HepG2 (cell line): ENCODE data around the gene FFAR4. TPM values are rescaled to one million over a fixed set of nuclear protein-coding genes. Genes with fewer than 3 reads are reported as not detected.

ENCODE experiments used
- DNMT3B ChIP-seq: conservative IDR thresholded peaks from 2 replicates; pipeline ENCODE4 v1.6.1; 2016; ENCODE audit warnings: missing biosample characterization, control low read depth
- DRAP1 ChIP-seq: IDR thresholded peaks from 2 replicates; pipeline ENCODE4 v1.6.1; 2016; ENCODE audit warnings: missing genetic modification reagents, missing compliant biosample characterization
- ELF3 ChIP-seq: IDR thresholded peaks from 2 replicates; pipeline ENCODE4 v1.6.1; 2016; ENCODE audit warnings: missing genetic modification reagents, missing compliant biosample characterization
- ELF4 ChIP-seq: sonication (generic); formaldehyde crosslinking; IDR thresholded peaks from 2 replicates; pipeline ENCODE4 v1.5.0; 2020; ENCODE audit warnings: missing genetic modification reagents, mild to moderate bottlenecking, moderate library complexity, borderline replicate concordance
- EP300 ChIP-seq, 3 experiments: sonication (generic) in 1 of 3; formaldehyde crosslinking in 1 of 3; IDR thresholded peaks; 2 replicates each; pipeline versions ENCODE4 v1.5.1 to v1.6.1; 2011 to 2020; ENCODE audit warnings: low read depth in 2 of 3, low read length in 2 of 3, borderline replicate concordance in 1 of 3, improper control_type of control experiment in 1 of 3, mild to moderate bottlenecking in 1 of 3, missing genetic modification reagents in 1 of 3, moderate library complexity in 1 of 3
- FOXP1 ChIP-seq, 2 experiments: fragments of 450-650 bp in 1 of 2; IDR thresholded peaks; 2 replicates each; pipeline ENCODE4 v1.6.1; 2017 to 2018; ENCODE audit warnings: antibody characterized with exemption in 1 of 2
- GFI1 ChIP-seq: sonication (generic); formaldehyde crosslinking; IDR thresholded peaks from 2 replicates; pipeline ENCODE4 v1.5.0; 2020; ENCODE audit warnings: missing genetic modification reagents, mild to moderate bottlenecking, borderline replicate concordance
- KDM4B ChIP-seq: sonication (generic); formaldehyde crosslinking; IDR thresholded peaks from 2 replicates; pipeline ENCODE4 v1.4.0; 2020; ENCODE audit warnings: missing genetic modification reagents
- KLF15 ChIP-seq: sonication (generic); formaldehyde crosslinking; IDR thresholded peaks from 2 replicates; pipeline ENCODE4 v1.8.1; 2023; ENCODE audit warnings: borderline replicate concordance, mild to moderate bottlenecking, inconsistent platforms, missing genetic modification reagents, mixed read lengths
- KMT2A ChIP-seq: sonication (generic); formaldehyde crosslinking; IDR thresholded peaks from 2 replicates; pipeline ENCODE4 v1.4.0; 2020; ENCODE audit warnings: missing genetic modification reagents
- PPARG ChIP-seq: conservative IDR thresholded peaks from 2 replicates; pipeline ENCODE4 v1.6.1; 2016; ENCODE audit warnings: missing biosample characterization, missing genetic modification reagents
- RBFOX2 ChIP-seq: fragments of 200-400 bp; formaldehyde crosslinking; IDR thresholded peaks from 2 replicates; pipeline ENCODE4 v1.6.1; 2017; ENCODE audit warnings: low read depth, mild to moderate bottlenecking, low read length
- SAP130 ChIP-seq: IDR thresholded peaks from 2 replicates; pipeline ENCODE4 v1.6.1; 2016; ENCODE audit warnings: low read depth
- SATB2 ChIP-seq: sonication (generic); formaldehyde crosslinking; IDR thresholded peaks from 2 replicates; pipeline ENCODE4 v1.5.0; 2020; ENCODE audit warnings: missing genetic modification reagents
- SOX13 ChIP-seq, 3 experiments: fragments of 450-650 bp in 1 of 3; sonication (generic) in 1 of 3; formaldehyde crosslinking in 1 of 3; IDR thresholded peaks in 2 of 3; conservative IDR thresholded peaks in 1 of 3; 2 replicates each; pipeline versions ENCODE4 v1.5.0 to v1.6.1; 2016 to 2020; ENCODE audit warnings: antibody characterized with exemption in 1 of 3, mild to moderate bottlenecking in 1 of 3, missing compliant biosample characterization in 1 of 3, missing genetic modification reagents in 1 of 3, moderate library complexity in 1 of 3
- SOX5 ChIP-seq: IDR thresholded peaks from 2 replicates; pipeline ENCODE4 v1.6.1; 2016; ENCODE audit warnings: borderline replicate concordance
- STAG1 ChIP-seq: sonication (generic); formaldehyde crosslinking; IDR thresholded peaks from 2 replicates; pipeline ENCODE4 v1.4.0; 2020; ENCODE audit warnings: missing genetic modification reagents
- ZBTB7B ChIP-seq: sonication (generic); formaldehyde crosslinking; IDR thresholded peaks from 2 replicates; pipeline ENCODE4 v1.4.0; 2020; ENCODE audit warnings: missing genetic modification reagents
- ZNF335 ChIP-seq: sonication (generic); formaldehyde crosslinking; IDR thresholded peaks from 2 replicates; pipeline ENCODE4 v1.4.0; 2020; ENCODE audit warnings: missing genetic modification reagents
- polyA plus RNA-seq, 8 experiments: library from polyadenylated mRNA; depleted of rRNA in 3 of 8; stranded (reverse) in 7 of 8; unstranded in 1 of 8; fragments of >200 nt; fragmentation: Illumina TruSeq in 4 of 8; extraction: Trizol in 4 of 8; gene quantifications; 2 replicates each; pipeline versions ENCODE4 v1.2.1 to v1.2.3, GENCODE V29; 2011 to 2016; ENCODE audit warnings: low read depth in 4 of 8, missing spikeins in 1 of 8, mixed read lengths in 1 of 8; ENCODE audit not compliant: insufficient read depth in 1 of 8
- total RNA-seq, 5 experiments: library from RNA; depleted of rRNA; stranded (reverse); fragments of >200 nt; fragmentation: Illumina TruSeq; extraction: Trizol; gene quantifications; 2 replicates each; pipeline ENCODE4 v1.2.3, GENCODE V29; 2016; ENCODE audit warnings: low read depth in 1 of 5
- TF ChIP-seq, protein P1 (sequence below): IDR thresholded peaks from 2 replicates; pipeline ENCODE4 v1.6.1; 2016; ENCODE audit warnings: low read depth, missing genetic modification reagents, missing compliant biosample characterization

The FFAR4 gene
- total and polyA plus RNA-seq, 2 of the 13 experiments (the other 11 are each of a cell fraction or from before 2014, with no cell fraction given), result 0.09 TPM; not detected in 1

DNA sequence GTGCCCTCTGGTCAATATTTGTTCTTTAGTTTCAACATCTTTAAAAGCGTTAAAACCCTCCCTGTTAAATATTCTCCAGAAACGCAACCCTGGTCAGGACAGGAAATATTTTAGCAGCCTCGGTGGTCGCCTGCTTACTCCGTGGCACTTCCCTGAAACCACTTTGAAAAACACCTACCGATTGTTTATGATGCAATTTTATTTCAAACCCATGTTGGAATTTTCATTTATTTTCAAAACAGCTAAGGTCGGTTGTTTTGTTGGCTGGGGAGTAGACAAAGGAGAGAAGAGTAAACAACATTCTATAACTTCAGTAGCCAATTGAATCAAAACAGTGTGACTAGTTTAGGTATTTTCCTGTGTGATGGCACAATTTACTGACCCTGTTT is 35.3 kb downstream of the FFAR4 start (continued):
- TF ChIP-seq, protein P1, sequence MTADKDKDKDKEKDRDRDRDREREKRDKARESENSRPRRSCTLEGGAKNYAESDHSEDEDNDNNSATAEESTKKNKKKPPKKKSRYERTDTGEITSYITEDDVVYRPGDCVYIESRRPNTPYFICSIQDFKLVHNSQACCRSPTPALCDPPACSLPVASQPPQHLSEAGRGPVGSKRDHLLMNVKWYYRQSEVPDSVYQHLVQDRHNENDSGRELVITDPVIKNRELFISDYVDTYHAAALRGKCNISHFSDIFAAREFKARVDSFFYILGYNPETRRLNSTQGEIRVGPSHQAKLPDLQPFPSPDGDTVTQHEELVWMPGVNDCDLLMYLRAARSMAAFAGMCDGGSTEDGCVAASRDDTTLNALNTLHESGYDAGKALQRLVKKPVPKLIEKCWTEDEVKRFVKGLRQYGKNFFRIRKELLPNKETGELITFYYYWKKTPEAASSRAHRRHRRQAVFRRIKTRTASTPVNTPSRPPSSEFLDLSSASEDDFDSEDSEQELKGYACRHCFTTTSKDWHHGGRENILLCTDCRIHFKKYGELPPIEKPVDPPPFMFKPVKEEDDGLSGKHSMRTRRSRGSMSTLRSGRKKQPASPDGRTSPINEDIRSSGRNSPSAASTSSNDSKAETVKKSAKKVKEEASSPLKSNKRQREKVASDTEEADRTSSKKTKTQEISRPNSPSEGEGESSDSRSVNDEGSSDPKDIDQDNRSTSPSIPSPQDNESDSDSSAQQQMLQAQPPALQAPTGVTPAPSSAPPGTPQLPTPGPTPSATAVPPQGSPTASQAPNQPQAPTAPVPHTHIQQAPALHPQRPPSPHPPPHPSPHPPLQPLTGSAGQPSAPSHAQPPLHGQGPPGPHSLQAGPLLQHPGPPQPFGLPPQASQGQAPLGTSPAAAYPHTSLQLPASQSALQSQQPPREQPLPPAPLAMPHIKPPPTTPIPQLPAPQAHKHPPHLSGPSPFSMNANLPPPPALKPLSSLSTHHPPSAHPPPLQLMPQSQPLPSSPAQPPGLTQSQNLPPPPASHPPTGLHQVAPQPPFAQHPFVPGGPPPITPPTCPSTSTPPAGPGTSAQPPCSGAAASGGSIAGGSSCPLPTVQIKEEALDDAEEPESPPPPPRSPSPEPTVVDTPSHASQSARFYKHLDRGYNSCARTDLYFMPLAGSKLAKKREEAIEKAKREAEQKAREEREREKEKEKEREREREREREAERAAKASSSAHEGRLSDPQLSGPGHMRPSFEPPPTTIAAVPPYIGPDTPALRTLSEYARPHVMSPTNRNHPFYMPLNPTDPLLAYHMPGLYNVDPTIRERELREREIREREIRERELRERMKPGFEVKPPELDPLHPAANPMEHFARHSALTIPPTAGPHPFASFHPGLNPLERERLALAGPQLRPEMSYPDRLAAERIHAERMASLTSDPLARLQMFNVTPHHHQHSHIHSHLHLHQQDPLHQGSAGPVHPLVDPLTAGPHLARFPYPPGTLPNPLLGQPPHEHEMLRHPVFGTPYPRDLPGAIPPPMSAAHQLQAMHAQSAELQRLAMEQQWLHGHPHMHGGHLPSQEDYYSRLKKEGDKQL (CRISPR knock-in tag), result peak; percentile 27; the same call in 1 of the 2 replicates
- TF ChIP-seq SAP130 (peak; percentile 7; the same call in 1 of the 2 replicates), RBFOX2 (no peak), KMT2A (CRISPR knock-in tag) (no peak), EP300 (IDR thresholded peaks at IDR 0.05; ENCODE audit: low read depth in 2 of 2, low read length in 2 of 2) (peak in 1 of 2 experiments; percentile 76; a peak in 2 of 4 replicates), EP300 (CRISPR knock-in tag; IDR thresholded peaks at IDR 0.05; ENCODE audit: borderline replicate concordance) (no peak), FOXP1 (IDR thresholded peaks at IDR 0.05) (no peak), FOXP1 (CRISPR knock-in tag; IDR thresholded peaks at IDR 0.05) (peak; percentile 58; the same call in 1 of the 2 replicates), SATB2 (CRISPR knock-in tag) (peak; percentile 38; the same call in 1 of the 2 replicates), ELF3 (peak; percentile 41; the same call in 1 of the 2 replicates), ZNF335 (peak; percentile 86; the same call in 1 of the 2 replicates), KLF15 (CRISPR knock-in tag) (no peak), KDM4B (CRISPR knock-in tag) (0 out of 2 replicates have a peak, but pooled peaks have one; percentile 32), ZBTB7B (CRISPR knock-in tag) (0 out of 2 replicates have a peak, but pooled peaks have one; percentile 30), SOX5 (CRISPR knock-in tag) (peak; percentile 63), ELF4 (peak; percentile 61; the same call in 1 of the 2 replicates), GFI1 (CRISPR knock-in tag) (0 out of 2 replicates have a peak, but pooled peaks have one; percentile 13), STAG1 (CRISPR knock-in tag) (0 out of 2 replicates have a peak, but pooled peaks have one; percentile 1), DRAP1 (CRISPR knock-in tag) (0 out of 2 replicates have a peak, but pooled peaks have one; percentile 16), SOX13 (IDR thresholded peaks at IDR 0.05) (no peak), SOX13 (CRISPR knock-in tag; conservative IDR thresholded peaks at IDR 0.05 in 1 of 2, IDR thresholded peaks at IDR 0.05 in 1 of 2) (peak in 1 of 2 experiments; percentile 53; a peak in 1 of 4 replicates), PPARG (no peak), DNMT3B (CRISPR knock-in tag) (0 out of 2 replicates have a peak, but pooled peaks have one; percentile 5)
- TF ChIP-seq, all 625 proteins: peak for 34
